PC-3 (cell line): ENCODE data around the gene LMBR1L. TPM values are rescaled to one million over a fixed set of nuclear protein-coding genes. Genes with fewer than 3 reads are reported as not detected.

Experiments
- ATAC-seq: fragments of 200-7000 bp; cut with Tn5 transposase; 2 replicates; pipeline ENCODE4 v1.9.1; 2020; ENCODE audit warnings: mild to moderate bottlenecking, moderate library complexity
- BruUV-seq: library from RNA; stranded (reverse); fragments of 400-500 nt; replicated peaks from 2 replicates; lab custom pipeline; 2021; lab: Mats Ljungman, UMichigan
- CTCF ChIA-PET: fragments of 300-600 bp; sonication (Branson Sonifier 250); formaldehyde crosslinking; loops from one replicate; lab custom pipeline; 2022; ENCODE audit warnings: antibody characterized with exemption; lab: Charles Lee
- POLR2A ChIA-PET: fragments of 300-600 bp; sonication (Branson Sonifier 250); formaldehyde crosslinking; loops from one replicate; lab custom pipeline; 2022; ENCODE audit warnings: antibody characterized with exemption; ENCODE audit not compliant: unreplicated experiment; lab: Charles Lee
- DNase-seq: peaks from one replicate; pipeline ENCODE4 v3.0.0-alpha.2; 2015
- H2AFZ ChIP-seq: fragments of 300-600 bp; sonication (generic); 2 replicates; pipeline ENCODE4 v1.6.0; 2016; ENCODE audit warnings: antibody characterized with exemption, low read length
- H3F3A ChIP-seq: fragments of 300-600 bp; sonication (generic); one replicate; pipeline ENCODE4 v1.6.0; 2017; ENCODE audit warnings: antibody characterized with exemption, low read length, control low read depth, mild to moderate bottlenecking; ENCODE audit not compliant: unreplicated experiment
- H3K27ac ChIP-seq: fragments of 300-600 bp; sonication (generic); 2 replicates; pipeline ENCODE4 v1.5.1; 2016; ENCODE audit warnings: mild to moderate bottlenecking, low read length
- H3K27me3 ChIP-seq: fragments of 300-600 bp; sonication (generic); 2 replicates; pipeline ENCODE4 v1.6.1; 2016; ENCODE audit warnings: low read length, mixed read lengths
- H3K36me3 ChIP-seq: fragments of 300-600 bp; sonication (generic); 2 replicates; pipeline ENCODE4 v1.6.1; 2016; ENCODE audit warnings: low read depth, mixed run types, low read length, mixed read lengths
- H3K4me1 ChIP-seq: fragments of 300-600 bp; sonication (generic); 2 replicates; pipeline ENCODE4 v1.5.1; 2016; ENCODE audit warnings: low read length; ENCODE audit not compliant: insufficient read depth
- H3K4me2 ChIP-seq: fragments of 300-600 bp; sonication (generic); 2 replicates; pipeline ENCODE4 v1.6.0; 2016; ENCODE audit warnings: low read length
- H3K4me3 ChIP-seq: fragments of 300-600 bp; sonication (generic); 2 replicates; pipeline ENCODE4 v1.5.1; 2016; ENCODE audit warnings: mild to moderate bottlenecking, low read length, mixed read lengths
- H3K79me2 ChIP-seq: fragments of 300-600 bp; sonication (generic); 2 replicates; pipeline ENCODE4 v1.6.1; 2017; ENCODE audit warnings: low read length, mixed read lengths
- H3K9ac ChIP-seq: fragments of 300-600 bp; sonication (generic); 2 replicates; pipeline ENCODE4 v1.6.0; 2016; ENCODE audit warnings: mild to moderate bottlenecking, low read length
- H3K9me2 ChIP-seq: fragments of 300-600 bp; sonication (generic); replicated peaks from 2 replicates; pipeline ENCODE4 v1.6.1; 2016; ENCODE audit warnings: mixed run types, low read length, mixed read lengths
- H3K9me3 ChIP-seq: fragments of 300-600 bp; sonication (generic); 2 replicates; pipeline ENCODE4 v1.6.1; 2016; ENCODE audit warnings: low read length, mixed read lengths
- H4K20me1 ChIP-seq: fragments of 300-600 bp; sonication (generic); 2 replicates; pipeline ENCODE4 v1.6.1; 2016; ENCODE audit warnings: low read length, mixed read lengths
- CTCF ChIP-seq: fragments of 300-600 bp; sonication (generic); conservative IDR thresholded peaks from 2 replicates; pipeline ENCODE4 v1.5.1; 2017; ENCODE audit warnings: antibody characterized with exemption, low read depth, mild to moderate bottlenecking, low read length
- EZH2 ChIP-seq: fragments of 300-600 bp; sonication (generic); IDR thresholded peaks from one replicate; pipeline ENCODE4 v1.6.1; 2017; ENCODE audit warnings: antibody characterized with exemption, mild to moderate bottlenecking, low read length; ENCODE audit not compliant: unreplicated experiment
- EZH2phosphoT487 ChIP-seq: fragments of 300-600 bp; sonication (generic); IDR thresholded peaks from 2 replicates; pipeline ENCODE4 v1.6.1; 2018; ENCODE audit warnings: mild to moderate bottlenecking, antibody characterized with exemption, low read length, borderline replicate concordance
- intact Hi-C: fragments of 100-400 bp; cut with micrococcal nuclease; formaldehyde crosslinking; loops from 2 replicates; pipeline ENCODE4 v1.9.0; 2023
- total RNA-seq: library from RNA; depleted of rRNA; stranded (reverse); fragments of >200 nt; gene quantifications from 2 replicates; pipeline ENCODE4 v1.2.3, GENCODE V29; 2014

The LMBR1L gene
- total RNA-seq, 1 experiment from 2014 or later: 17.1 TPM

GRCh38 chr12:49121047-49121696, 10.5 kb upstream of the LMBR1L start:
- Histone ChIP-seq H3K9me2 (no peaks in the 10 kb centered on the region), H3F3A (no peaks in the 10 kb centered on the region), H3K4me1 (0 out of 2 replicates have a peak, but pooled peaks cover 2% of the 10 kb centered on the region), H3K9ac (no peak overlapping the region), H4K20me1 (no peaks in the 10 kb centered on the region), H3K4me2 (no peak overlapping the region), H3K36me3 (no peaks in the 10 kb centered on the region), H3K27me3 (no peaks in the 10 kb centered on the region), H3K79me2 (no peaks in the 10 kb centered on the region), H2AFZ (0 out of 2 replicates have a peak overlapping the region, but pooled peaks have one; percentile 14), H3K9me3 (no peaks in the 10 kb centered on the region), H3K27ac (no peak overlapping the region), H3K4me3 (no peak overlapping the region)
- no TSS peak for BruUV-seq
- ATAC-seq (peak; percentile 90), DNase-seq (peak; percentile 79)
- CTCF ChIA-PET: interaction anchor here (0.6 to 1.7 kb wide), 10 partner anchors 10 to 143 kb away, joined by 3 to 36 read pairs (median 6); partner anchors contain the start of genes DHH and LMBR1L
- POLR2A ChIA-PET: interaction anchor here (0.5 to 0.6 kb wide), 2 partner anchors 9 to 145 kb away, joined by 3 to 5 read pairs; no protein-coding TSS in a partner anchor
- intact Hi-C loops: loop anchor here (1.0 kb wide), 2 partner anchors 33 to 57 kb away; no protein-coding TSS in a partner anchor
- TF ChIP-seq CTCF (peak; percentile 84), EZH2 (no peak)

GRCh38 chr12:49111206-49111605, 559 bp upstream of the LMBR1L start:
- no peaks in the 10 kb centered on the region for H3F3A ChIP-seq
- no peaks in the 10 kb centered on the region for H3K9me2 ChIP-seq
- no peaks in the 10 kb centered on the region for H4K20me1 ChIP-seq
- peak overlapping the region; percentile 94 for H3K4me2 ChIP-seq
- H3K79me2 ChIP-seq: peaks cover 34% of the 10 kb centered on the region
- no peak for TF ChIP-seq CTCF
- TF ChIP-seq EZH2: no peak
- TF ChIP-seq EZH2phosphoT487: no peak
- ChIA-PET CTCF (interaction anchor here (0.6 to 1.5 kb wide), 3 partner anchors 10 to 744 kb away, joined by 3 to 6 read pairs (median 3); partner anchors contain the start of gene TUBA1B), POLR2A (interaction anchor here (0.8 kb wide), 1 partner anchor 42 kb away, joined by 5 read pairs; the partner anchor contains the start of gene RHEBL1)
- peak overlapping the region; percentile 78; the same call in 1 of the 2 replicates for H3K9ac ChIP-seq
- no peak for ATAC-seq
- H2AFZ ChIP-seq: peak overlapping the region; percentile 84
- H3K9me3 ChIP-seq: no peaks in the 10 kb centered on the region
- H3K4me1 ChIP-seq: peaks cover 17% of the 10 kb centered on the region
- H3K27me3 ChIP-seq: no peaks in the 10 kb centered on the region
- no peaks in the 10 kb centered on the region for H3K36me3 ChIP-seq
- no peak overlapping the region for H3K27ac ChIP-seq
- no TSS peak for BruUV-seq
- intact Hi-C loops: no loop called here
- H3K4me3 ChIP-seq: peak overlapping the region; percentile 94
- DNase-seq: no peak
